ENCODE results near the gene CAPN12.

DNA sequence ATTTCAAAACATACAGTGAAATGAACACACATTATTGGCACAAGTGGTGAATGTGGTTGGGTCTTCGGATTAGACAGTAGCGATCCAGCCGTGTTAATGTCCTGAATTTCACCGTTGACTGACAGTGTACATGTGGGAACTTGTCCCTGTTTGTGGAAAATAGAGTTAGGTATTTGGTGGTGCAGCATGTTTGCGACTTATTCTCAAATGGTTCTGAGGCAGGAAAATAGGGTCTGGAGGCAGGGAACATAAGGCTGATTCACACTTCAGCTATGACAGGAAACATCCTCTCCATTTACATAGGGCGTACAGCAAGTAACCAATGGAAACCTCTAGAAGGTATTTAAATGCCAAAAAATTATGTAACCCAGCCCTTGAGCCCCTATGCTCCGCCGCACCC is 48.9 kb upstream of the CAPN12 start:
- TF ChIP-seq GATA2 (IDR thresholded peaks at IDR 0.05; ENCODE audit: low read depth, low read length) (no peak), GATA3 (IDR thresholded peaks at IDR 0.05; ENCODE audit: low read depth, low read length) (no peak)

All from SH-SY5Y (cell line).